PC-3 (cell line): ENCODE results near the gene CARD6. TPM values are rescaled to one million over a fixed set of nuclear protein-coding genes. Genes with fewer than 3 reads are reported as not detected.
A peak's percentile ranks its signal among the peaks of the same experiment; 100 is the strongest.

ENCODE experiments used
- ATAC-seq: fragments of 200-7000 bp; cut with Tn5 transposase; 2 replicates; pipeline ENCODE4 v1.9.1; 2020; ENCODE audit warnings: mild to moderate bottlenecking, moderate library complexity
- BruUV-seq: library from RNA; stranded (reverse); fragments of 400-500 nt; replicated peaks from 2 replicates; lab custom pipeline; 2021; lab: Mats Ljungman, UMichigan
- CTCF ChIA-PET: fragments of 300-600 bp; sonication (Branson Sonifier 250); formaldehyde crosslinking; loops from one replicate; lab custom pipeline; 2022; ENCODE audit warnings: antibody characterized with exemption; lab: Charles Lee
- POLR2A ChIA-PET: fragments of 300-600 bp; sonication (Branson Sonifier 250); formaldehyde crosslinking; loops from one replicate; lab custom pipeline; 2022; ENCODE audit warnings: antibody characterized with exemption; ENCODE audit not compliant: unreplicated experiment; lab: Charles Lee
- DNase-seq: peaks from one replicate; pipeline ENCODE4 v3.0.0-alpha.2; 2015
- H2AFZ ChIP-seq: fragments of 300-600 bp; sonication (generic); 2 replicates; pipeline ENCODE4 v1.6.0; 2016; ENCODE audit warnings: antibody characterized with exemption, low read length
- H3F3A ChIP-seq: fragments of 300-600 bp; sonication (generic); one replicate; pipeline ENCODE4 v1.6.0; 2017; ENCODE audit warnings: antibody characterized with exemption, low read length, control low read depth, mild to moderate bottlenecking; ENCODE audit not compliant: unreplicated experiment
- H3K27ac ChIP-seq: fragments of 300-600 bp; sonication (generic); 2 replicates; pipeline ENCODE4 v1.5.1; 2016; ENCODE audit warnings: mild to moderate bottlenecking, low read length
- H3K27me3 ChIP-seq: fragments of 300-600 bp; sonication (generic); 2 replicates; pipeline ENCODE4 v1.6.1; 2016; ENCODE audit warnings: low read length, mixed read lengths
- H3K36me3 ChIP-seq: fragments of 300-600 bp; sonication (generic); 2 replicates; pipeline ENCODE4 v1.6.1; 2016; ENCODE audit warnings: low read depth, mixed run types, low read length, mixed read lengths
- H3K4me1 ChIP-seq: fragments of 300-600 bp; sonication (generic); 2 replicates; pipeline ENCODE4 v1.5.1; 2016; ENCODE audit warnings: low read length; ENCODE audit not compliant: insufficient read depth
- H3K4me2 ChIP-seq: fragments of 300-600 bp; sonication (generic); 2 replicates; pipeline ENCODE4 v1.6.0; 2016; ENCODE audit warnings: low read length
- H3K4me3 ChIP-seq: fragments of 300-600 bp; sonication (generic); 2 replicates; pipeline ENCODE4 v1.5.1; 2016; ENCODE audit warnings: mild to moderate bottlenecking, low read length, mixed read lengths
- H3K79me2 ChIP-seq: fragments of 300-600 bp; sonication (generic); 2 replicates; pipeline ENCODE4 v1.6.1; 2017; ENCODE audit warnings: low read length, mixed read lengths
- H3K9ac ChIP-seq: fragments of 300-600 bp; sonication (generic); 2 replicates; pipeline ENCODE4 v1.6.0; 2016; ENCODE audit warnings: mild to moderate bottlenecking, low read length
- H3K9me2 ChIP-seq: fragments of 300-600 bp; sonication (generic); replicated peaks from 2 replicates; pipeline ENCODE4 v1.6.1; 2016; ENCODE audit warnings: mixed run types, low read length, mixed read lengths
- H3K9me3 ChIP-seq: fragments of 300-600 bp; sonication (generic); 2 replicates; pipeline ENCODE4 v1.6.1; 2016; ENCODE audit warnings: low read length, mixed read lengths
- H4K20me1 ChIP-seq: fragments of 300-600 bp; sonication (generic); 2 replicates; pipeline ENCODE4 v1.6.1; 2016; ENCODE audit warnings: low read length, mixed read lengths
- EZH2 ChIP-seq: fragments of 300-600 bp; sonication (generic); IDR thresholded peaks from one replicate; pipeline ENCODE4 v1.6.1; 2017; ENCODE audit warnings: antibody characterized with exemption, mild to moderate bottlenecking, low read length; ENCODE audit not compliant: unreplicated experiment
- EZH2phosphoT487 ChIP-seq: fragments of 300-600 bp; sonication (generic); IDR thresholded peaks from 2 replicates; pipeline ENCODE4 v1.6.1; 2018; ENCODE audit warnings: mild to moderate bottlenecking, antibody characterized with exemption, low read length, borderline replicate concordance
- intact Hi-C: fragments of 100-400 bp; cut with micrococcal nuclease; formaldehyde crosslinking; loops from 2 replicates; pipeline ENCODE4 v1.9.0; 2023
- total RNA-seq: library from RNA; depleted of rRNA; stranded (reverse); fragments of >200 nt; gene quantifications from 2 replicates; pipeline ENCODE4 v1.2.3, GENCODE V29; 2014
- TF ChIP-seq, protein P1 (sequence below): fragments of 300-600 bp; sonication (generic); conservative IDR thresholded peaks from 2 replicates; pipeline ENCODE4 v1.5.1; 2017; ENCODE audit warnings: antibody characterized with exemption, low read depth, mild to moderate bottlenecking, low read length

CARD6 gene
- total RNA-seq, 1 experiment from 2014 or later, result 2.4 TPM

DNA sequence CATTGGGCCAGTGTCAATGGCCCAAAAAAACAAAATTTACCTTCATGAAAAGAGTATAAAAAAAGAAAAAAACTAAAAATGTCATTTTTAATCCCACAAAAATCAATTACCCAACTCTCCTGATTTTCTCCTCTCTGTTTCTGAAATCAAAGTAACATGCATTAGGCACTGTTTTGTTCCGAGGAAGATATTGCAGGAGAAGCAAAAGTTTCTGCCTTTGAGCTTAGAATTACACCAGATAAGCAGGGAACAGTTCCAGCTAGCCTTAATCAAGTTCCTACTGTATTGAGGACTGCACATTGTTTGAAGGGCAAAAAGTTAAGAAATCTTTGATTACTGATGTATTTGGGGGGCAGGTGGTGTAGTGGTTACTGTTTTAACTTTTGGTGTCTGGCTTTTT, 41.9 kb upstream of the CARD6 start:
- intact Hi-C loops, result no loop called here
- Histone ChIP-seq H3F3A (peaks cover 2% of the 10 kb centered on the region), H3K36me3 (peaks cover 5% of the 10 kb centered on the region; the same call in 1 of the 2 replicates)

DNA sequence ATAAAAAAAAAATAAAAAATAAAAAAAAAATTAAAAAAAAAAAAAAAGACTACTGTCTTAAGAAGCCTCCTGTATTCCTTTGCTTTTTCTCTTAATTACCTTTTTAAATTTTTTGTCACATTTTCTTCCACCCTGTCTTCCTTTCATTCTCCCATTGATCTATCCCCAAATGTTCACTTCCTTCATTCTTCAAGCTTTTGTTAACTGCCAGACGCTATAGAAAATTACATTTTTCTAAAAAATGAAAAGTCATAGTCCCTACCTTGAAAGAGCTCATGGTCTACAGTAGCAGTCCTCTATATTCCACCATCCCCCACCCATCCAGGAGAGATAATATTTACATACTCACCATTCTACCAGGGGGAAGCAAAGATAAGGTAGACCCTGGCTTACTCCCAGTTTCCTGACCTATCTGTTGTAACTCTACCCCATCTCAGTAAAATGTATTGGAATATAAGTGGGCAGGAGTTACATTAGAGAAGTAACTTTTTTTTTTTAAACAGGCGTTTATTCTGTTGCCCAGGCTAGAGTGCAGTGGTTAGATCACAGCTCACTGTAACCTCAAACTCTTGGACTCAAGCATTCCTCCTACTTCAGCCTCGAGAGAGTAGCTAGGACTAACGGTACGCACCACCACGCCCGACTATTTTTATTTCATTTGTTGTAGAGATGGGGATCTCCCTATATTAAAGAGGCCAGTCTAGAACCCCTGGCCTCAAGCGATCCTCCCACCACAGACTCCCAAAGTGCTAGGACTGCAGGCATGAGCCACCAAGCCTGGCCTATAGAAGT, 39.2 kb upstream of the CARD6 start:
- ATAC-seq (no peak), DNase-seq (no peak)
- Histone ChIP-seq H4K20me1 (peaks cover 4% of the 10 kb centered on the region; the same call in 1 of the 2 replicates), H3K4me2 (no peak overlapping the region), H3K9me3 (no peaks in the 10 kb centered on the region), H3F3A (peaks cover 2% of the 10 kb centered on the region), H3K79me2 (peaks cover 15% of the 10 kb centered on the region), H3K4me1 (peaks cover 10% of the 10 kb centered on the region), H3K27me3 (no peaks in the 10 kb centered on the region), H3K27ac (no peak overlapping the region), H3K36me3 (no peaks in the 10 kb centered on the region), H3K9ac (no peak overlapping the region), H3K4me3 (no peak overlapping the region), H2AFZ (no peak overlapping the region), H3K9me2 (no peaks in the 10 kb centered on the region)
- POLR2A ChIA-PET, result no interaction called here
- no TSS peak for BruUV-seq
- CTCF ChIA-PET, result interaction anchor here (0.7 kb wide), 1 partner anchor 15 kb away, joined by 5 read pairs; no protein-coding TSS in a partner anchor
- intact Hi-C loops, result no loop called here
- TF ChIP-seq, protein P1, sequence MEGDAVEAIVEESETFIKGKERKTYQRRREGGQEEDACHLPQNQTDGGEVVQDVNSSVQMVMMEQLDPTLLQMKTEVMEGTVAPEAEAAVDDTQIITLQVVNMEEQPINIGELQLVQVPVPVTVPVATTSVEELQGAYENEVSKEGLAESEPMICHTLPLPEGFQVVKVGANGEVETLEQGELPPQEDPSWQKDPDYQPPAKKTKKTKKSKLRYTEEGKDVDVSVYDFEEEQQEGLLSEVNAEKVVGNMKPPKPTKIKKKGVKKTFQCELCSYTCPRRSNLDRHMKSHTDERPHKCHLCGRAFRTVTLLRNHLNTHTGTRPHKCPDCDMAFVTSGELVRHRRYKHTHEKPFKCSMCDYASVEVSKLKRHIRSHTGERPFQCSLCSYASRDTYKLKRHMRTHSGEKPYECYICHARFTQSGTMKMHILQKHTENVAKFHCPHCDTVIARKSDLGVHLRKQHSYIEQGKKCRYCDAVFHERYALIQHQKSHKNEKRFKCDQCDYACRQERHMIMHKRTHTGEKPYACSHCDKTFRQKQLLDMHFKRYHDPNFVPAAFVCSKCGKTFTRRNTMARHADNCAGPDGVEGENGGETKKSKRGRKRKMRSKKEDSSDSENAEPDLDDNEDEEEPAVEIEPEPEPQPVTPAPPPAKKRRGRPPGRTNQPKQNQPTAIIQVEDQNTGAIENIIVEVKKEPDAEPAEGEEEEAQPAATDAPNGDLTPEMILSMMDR, result no peak
- TF ChIP-seq EZH2phosphoT487 (no peak), EZH2 (no peak)

More for the DNA sequence above, 41.9 kb upstream of the CARD6 start:
- ATAC-seq, result no peak
- peak; percentile 14 for DNase-seq
- Histone ChIP-seq H3K27me3 (no peaks in the 10 kb centered on the region), H3K9ac (peak overlapping the region; percentile 84), H2AFZ (peak overlapping the region; percentile 98; the same call in 1 of the 2 replicates), H3K79me2 (peaks cover 42% of the 10 kb centered on the region), H4K20me1 (peaks cover 26% of the 10 kb centered on the region), H3K4me1 (peaks cover 22% of the 10 kb centered on the region), H3K4me3 (peak overlapping the region; percentile 83), H3K27ac (peak overlapping the region; percentile 87), H3K9me2 (no peaks in the 10 kb centered on the region), H3K4me2 (peak overlapping the region; percentile 89), H3K9me3 (no peaks in the 10 kb centered on the region)
- BruUV-seq, result TSS peak; percentile 66
- CTCF ChIA-PET, result interaction anchor here (0.5 to 1.3 kb wide), 10 partner anchors 19 to 318 kb away, joined by 3 to 11 read pairs (median 4); no protein-coding TSS in a partner anchor
- POLR2A ChIA-PET, result interaction anchor here (0.6 kb wide), 1 partner anchor 16 kb away, joined by 3 read pairs; no protein-coding TSS in a partner anchor
- no peak for TF ChIP-seq EZH2
- TF ChIP-seq, protein P1, result no peak
- TF ChIP-seq EZH2phosphoT487, result no peak

DNA sequence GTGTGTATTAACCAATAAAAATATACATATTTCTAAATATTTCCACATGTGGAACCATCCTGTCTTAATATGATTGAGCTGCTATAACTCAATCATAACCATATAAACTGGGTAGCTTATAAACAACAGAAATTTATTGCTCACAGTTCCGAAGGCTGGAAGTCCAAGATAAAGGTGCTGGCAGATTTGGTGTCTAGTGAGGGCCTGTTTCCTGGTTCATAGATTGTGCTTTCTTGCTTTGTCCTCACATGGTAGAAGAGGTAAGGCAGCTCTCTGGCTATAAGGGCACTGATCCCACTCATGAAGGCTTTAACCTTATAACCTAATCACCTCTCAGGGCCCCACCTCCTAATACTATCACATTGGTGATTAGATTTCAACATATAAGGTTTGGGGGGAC, 29.0 kb upstream of the CARD6 start:
- no peaks in the 10 kb centered on the region for H3K27me3 ChIP-seq
- H3K79me2 ChIP-seq, result no peaks in the 10 kb centered on the region
- H3K36me3 ChIP-seq, result no peaks in the 10 kb centered on the region
- no peaks in the 10 kb centered on the region for H4K20me1 ChIP-seq
- DNase-seq (no peak), ATAC-seq (no peak)
- ChIA-PET POLR2A (no interaction called here), CTCF (no interaction called here)
- H3K4me2 ChIP-seq, result no peak overlapping the region
- intact Hi-C loops, result no loop called here
- no peak overlapping the region for H3K4me3 ChIP-seq
- no peaks in the 10 kb centered on the region for H3K9me2 ChIP-seq
- H3K4me1 ChIP-seq, result peaks cover 11% of the 10 kb centered on the region
- no TSS peak for BruUV-seq
- no peaks in the 10 kb centered on the region for H3F3A ChIP-seq
- H3K27ac ChIP-seq, result no peak overlapping the region
- H3K9me3 ChIP-seq, result no peaks in the 10 kb centered on the region
- H3K9ac ChIP-seq, result no peak overlapping the region
- no peak overlapping the region for H2AFZ ChIP-seq
- no peak for TF ChIP-seq EZH2phosphoT487
- TF ChIP-seq, protein P1, result no peak
- no peak for TF ChIP-seq EZH2
